ENCODE measurements around the gene PADI1. TPM values are rescaled to one million over a fixed set of nuclear protein-coding genes. Genes with fewer than 3 reads are reported as not detected.

The PADI1 gene
- polyA plus RNA-seq, 1 donor from 2014 or later = 0.66 TPM

DNA sequence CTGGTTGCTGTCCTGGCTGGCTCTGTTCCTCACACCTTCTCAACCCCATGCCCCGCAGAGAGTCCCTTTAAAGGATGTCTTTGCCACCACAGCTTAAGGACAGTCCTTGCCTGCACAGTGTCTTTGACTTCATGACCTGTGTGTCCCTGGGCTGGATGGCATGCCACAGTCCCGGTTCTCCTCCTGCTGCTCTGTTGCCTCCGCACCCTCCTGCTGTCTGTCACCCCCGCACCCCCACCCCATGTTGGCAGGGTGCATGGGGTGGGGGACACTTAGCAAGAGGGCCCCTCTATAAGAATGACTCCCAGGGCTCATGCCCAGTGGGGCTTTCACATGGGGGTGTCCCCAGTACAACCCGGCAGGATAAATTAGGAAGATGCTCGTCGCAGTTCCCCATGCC is 41.6 kb upstream of the PADI1 start:
- H3K4me2 ChIP-seq (ENCODE audit: low read length) = no peak overlapping the region
- no peaks in the 10 kb centered on the region for H3K79me2 ChIP-seq (replicated peaks; ENCODE audit: insufficient read depth, low read length)
- H4K20me1 ChIP-seq (ENCODE audit: insufficient read depth) = no peaks in the 10 kb centered on the region
- H2AFZ ChIP-seq (ENCODE audit: low read depth, low read length) = no peak overlapping the region
- no peaks in the 10 kb centered on the region for H3F3A ChIP-seq (ENCODE audit: insufficient read depth, low read length, poor library complexity, severe bottlenecking)
- H3K9me3 ChIP-seq (ENCODE audit: low read length) = no peaks in the 10 kb centered on the region
- no peaks in the 10 kb centered on the region for H3K9me2 ChIP-seq (ENCODE audit: insufficient read depth, low read length)
- no peak overlapping the region for H3K4me3 ChIP-seq (ENCODE audit: low read length)
- H3K27ac ChIP-seq (ENCODE audit: low read length) = no peak overlapping the region
- H3K36me3 ChIP-seq (ENCODE audit: insufficient read depth, low read length) = no peaks in the 10 kb centered on the region
- no peak overlapping the region for H3K9ac ChIP-seq (ENCODE audit: low read length)
- no peaks in the 10 kb centered on the region for H3K27me3 ChIP-seq (ENCODE audit: insufficient read depth, low read depth, low read length)
- TF ChIP-seq, protein P1, sequence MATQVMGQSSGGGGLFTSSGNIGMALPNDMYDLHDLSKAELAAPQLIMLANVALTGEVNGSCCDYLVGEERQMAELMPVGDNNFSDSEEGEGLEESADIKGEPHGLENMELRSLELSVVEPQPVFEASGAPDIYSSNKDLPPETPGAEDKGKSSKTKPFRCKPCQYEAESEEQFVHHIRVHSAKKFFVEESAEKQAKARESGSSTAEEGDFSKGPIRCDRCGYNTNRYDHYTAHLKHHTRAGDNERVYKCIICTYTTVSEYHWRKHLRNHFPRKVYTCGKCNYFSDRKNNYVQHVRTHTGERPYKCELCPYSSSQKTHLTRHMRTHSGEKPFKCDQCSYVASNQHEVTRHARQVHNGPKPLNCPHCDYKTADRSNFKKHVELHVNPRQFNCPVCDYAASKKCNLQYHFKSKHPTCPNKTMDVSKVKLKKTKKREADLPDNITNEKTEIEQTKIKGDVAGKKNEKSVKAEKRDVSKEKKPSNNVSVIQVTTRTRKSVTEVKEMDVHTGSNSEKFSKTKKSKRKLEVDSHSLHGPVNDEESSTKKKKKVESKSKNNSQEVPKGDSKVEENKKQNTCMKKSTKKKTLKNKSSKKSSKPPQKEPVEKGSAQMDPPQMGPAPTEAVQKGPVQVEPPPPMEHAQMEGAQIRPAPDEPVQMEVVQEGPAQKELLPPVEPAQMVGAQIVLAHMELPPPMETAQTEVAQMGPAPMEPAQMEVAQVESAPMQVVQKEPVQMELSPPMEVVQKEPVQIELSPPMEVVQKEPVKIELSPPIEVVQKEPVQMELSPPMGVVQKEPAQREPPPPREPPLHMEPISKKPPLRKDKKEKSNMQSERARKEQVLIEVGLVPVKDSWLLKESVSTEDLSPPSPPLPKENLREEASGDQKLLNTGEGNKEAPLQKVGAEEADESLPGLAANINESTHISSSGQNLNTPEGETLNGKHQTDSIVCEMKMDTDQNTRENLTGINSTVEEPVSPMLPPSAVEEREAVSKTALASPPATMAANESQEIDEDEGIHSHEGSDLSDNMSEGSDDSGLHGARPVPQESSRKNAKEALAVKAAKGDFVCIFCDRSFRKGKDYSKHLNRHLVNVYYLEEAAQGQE (IDR thresholded peaks at IDR 0.05; ENCODE audit: borderline replicate concordance) = no peak
- no peak for TF ChIP-seq MXI1 (conservative IDR thresholded peaks at IDR 0.05; ENCODE audit: poor library complexity, severe bottlenecking)
- TF ChIP-seq, protein P2, sequence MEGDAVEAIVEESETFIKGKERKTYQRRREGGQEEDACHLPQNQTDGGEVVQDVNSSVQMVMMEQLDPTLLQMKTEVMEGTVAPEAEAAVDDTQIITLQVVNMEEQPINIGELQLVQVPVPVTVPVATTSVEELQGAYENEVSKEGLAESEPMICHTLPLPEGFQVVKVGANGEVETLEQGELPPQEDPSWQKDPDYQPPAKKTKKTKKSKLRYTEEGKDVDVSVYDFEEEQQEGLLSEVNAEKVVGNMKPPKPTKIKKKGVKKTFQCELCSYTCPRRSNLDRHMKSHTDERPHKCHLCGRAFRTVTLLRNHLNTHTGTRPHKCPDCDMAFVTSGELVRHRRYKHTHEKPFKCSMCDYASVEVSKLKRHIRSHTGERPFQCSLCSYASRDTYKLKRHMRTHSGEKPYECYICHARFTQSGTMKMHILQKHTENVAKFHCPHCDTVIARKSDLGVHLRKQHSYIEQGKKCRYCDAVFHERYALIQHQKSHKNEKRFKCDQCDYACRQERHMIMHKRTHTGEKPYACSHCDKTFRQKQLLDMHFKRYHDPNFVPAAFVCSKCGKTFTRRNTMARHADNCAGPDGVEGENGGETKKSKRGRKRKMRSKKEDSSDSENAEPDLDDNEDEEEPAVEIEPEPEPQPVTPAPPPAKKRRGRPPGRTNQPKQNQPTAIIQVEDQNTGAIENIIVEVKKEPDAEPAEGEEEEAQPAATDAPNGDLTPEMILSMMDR (IDR thresholded peaks at IDR 0.05; ENCODE audit: poor library complexity, severe bottlenecking) = no peak
- TF ChIP-seq POLR2AphosphoS5 (IDR thresholded peaks at IDR 0.05) = no peak
- TF ChIP-seq RAD21 (conservative IDR thresholded peaks at IDR 0.05) = no peak

DNA sequence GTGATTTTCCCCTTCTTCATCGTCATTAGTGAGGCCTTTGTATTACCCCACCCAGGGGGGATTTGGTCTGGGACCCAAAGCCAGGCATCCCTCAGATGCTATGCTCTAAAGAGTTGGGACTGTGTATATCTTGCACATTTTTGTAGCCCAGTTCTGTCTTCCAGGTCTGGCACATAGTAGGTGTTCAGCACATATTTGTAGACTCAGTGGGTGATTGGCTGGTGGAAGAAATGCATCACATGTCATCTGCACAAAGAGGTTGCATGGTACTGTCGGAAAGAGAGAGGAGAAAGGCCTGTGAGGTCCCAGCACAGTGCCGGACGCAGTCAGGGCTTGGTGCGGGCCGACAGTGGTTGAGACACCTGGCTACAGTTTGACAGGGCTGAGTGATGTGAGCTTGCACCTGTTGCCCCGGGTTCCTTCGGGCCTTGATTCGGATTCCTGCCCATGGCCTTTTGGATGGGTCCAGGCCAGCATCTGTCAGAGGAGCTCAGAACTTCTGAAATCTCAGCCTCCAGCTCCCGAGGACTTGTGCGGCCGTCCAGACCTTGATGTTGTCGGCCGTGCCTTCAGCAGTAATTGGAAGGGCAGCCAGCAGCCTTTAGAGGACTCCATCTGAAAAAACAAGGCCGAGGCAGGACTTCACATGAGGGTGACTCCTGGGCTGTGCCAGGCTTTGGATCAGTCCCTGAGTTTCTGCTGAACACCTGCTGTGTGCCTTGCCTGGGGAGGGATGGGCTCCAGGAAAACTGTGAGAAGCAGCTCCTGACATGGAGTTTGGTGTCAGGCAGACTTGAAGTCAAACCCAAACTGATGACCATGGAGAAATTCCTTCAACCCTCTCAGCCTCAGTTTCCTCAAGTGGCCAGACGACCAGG is 40.9 kb upstream of the PADI1 start:
- no peaks in the 10 kb centered on the region for H3K9me3 ChIP-seq (ENCODE audit: low read length)
- TF ChIP-seq EZH2 (IDR thresholded peaks at IDR 0.05; ENCODE audit: borderline replicate concordance, insufficient read depth, low read length, poor library complexity, severe bottlenecking) = no peak
- TF ChIP-seq, protein P2 (IDR thresholded peaks at IDR 0.05; ENCODE audit: poor library complexity, severe bottlenecking) = no peak
- TF ChIP-seq SMC3 (conservative IDR thresholded peaks at IDR 0.05; ENCODE audit: poor library complexity) = no peak
- no peak for TF ChIP-seq EP300 (conservative IDR thresholded peaks at IDR 0.05; ENCODE audit: poor library complexity, severe bottlenecking)
- no peak for TF ChIP-seq TAF1 (IDR thresholded peaks at IDR 0.05; ENCODE audit: low read depth)
- TF ChIP-seq, protein P1 (IDR thresholded peaks at IDR 0.05; ENCODE audit: borderline replicate concordance) = no peak
- H4K20me1 ChIP-seq (ENCODE audit: insufficient read depth) = no peaks in the 10 kb centered on the region
- no peak overlapping the region for H3K4me3 ChIP-seq (ENCODE audit: low read length)
- no peak overlapping the region for H3K4me2 ChIP-seq (ENCODE audit: low read length)
- no peaks in the 10 kb centered on the region for H3K79me2 ChIP-seq (replicated peaks; ENCODE audit: insufficient read depth, low read length)
- H3K36me3 ChIP-seq (ENCODE audit: insufficient read depth, low read length) = no peaks in the 10 kb centered on the region
- no peaks in the 10 kb centered on the region for H3K27me3 ChIP-seq (ENCODE audit: insufficient read depth, low read depth, low read length)
- no peak overlapping the region for H2AFZ ChIP-seq (ENCODE audit: low read depth, low read length)
- no peaks in the 10 kb centered on the region for H3F3A ChIP-seq (ENCODE audit: insufficient read depth, low read length, poor library complexity, severe bottlenecking)
- no peaks in the 10 kb centered on the region for H3K9me2 ChIP-seq (ENCODE audit: insufficient read depth, low read length)
- H3K9ac ChIP-seq (ENCODE audit: low read length) = no peak overlapping the region
- H3K27ac ChIP-seq (ENCODE audit: low read length) = no peak overlapping the region

All from neural cell (in vitro differentiated cells).